Right cardiac atrium (tissue), 5 donors: ENCODE measurements around the gene RNF213. TPM values are rescaled to one million over a fixed set of nuclear protein-coding genes. Genes with fewer than 3 reads are reported as not detected.

Experiments
- ATAC-seq, 2 donors: fragments of 200-7000 bp; cut with Tn5 transposase; one replicate each; pipeline versions ENCODE4 v1.8.0 to v1.9.1; 2020; ENCODE audit warnings: moderate library complexity in 2 of 2, mild to moderate bottlenecking in 1 of 2
- DNase-seq, 3 donors: peaks; one replicate each; pipeline ENCODE4 v3.0.0-alpha.2; 2020
- H3K27ac ChIP-seq: one replicate; pipeline ENCODE4 v1.5.1; 2013; ENCODE audit warnings: mild to moderate bottlenecking, low read length, control low read depth, moderate library complexity
- H3K27me3 ChIP-seq: one replicate; pipeline ENCODE4 v1.6.1; 2013; ENCODE audit not compliant: control insufficient read depth, insufficient read depth
- H3K4me1 ChIP-seq: one replicate; pipeline ENCODE4 v1.6.1; 2013; ENCODE audit warnings: low read length; ENCODE audit not compliant: control insufficient read depth, insufficient read depth
- H3K4me3 ChIP-seq: one replicate; pipeline ENCODE4 v1.5.1; 2013; ENCODE audit warnings: low read length, control low read depth
- H3K9me3 ChIP-seq: one replicate; pipeline ENCODE4 v1.6.1; 2013; ENCODE audit warnings: low read length; ENCODE audit not compliant: control insufficient read depth
- WGBS: extraction: QIAGEN DNeasy Blood & Tissue Kit; methylation state at CpG from one replicate; pipeline ENCODE4 v1.1.7; 2013; 5-methylcytosine and 5-hydroxymethylcytosine counted together
- intact Hi-C, 4 donors: fragments of 100-400 bp; cut with DNase I; formaldehyde crosslinking; loops; one replicate each; pipeline versions ENCODE4 v1.11.0 to v1.14.0; 2022 to 2023
- polyA plus RNA-seq: library from polyadenylated mRNA; stranded (reverse); fragments of 200-250 nt; gene quantifications from one replicate; pipeline ENCODE4 v1.2.3, GENCODE V29; 2013
- total RNA-seq, 4 donors: library from RNA; stranded (reverse); fragmentation: NEBNext Ultra II Directional; extraction: Animal tissue kit (Norgen Biotek cat#: 25700); gene quantifications; one replicate each; pipeline ENCODE4 v1.2.1, GENCODE V29; 2021
- donor health status: healthy with polysubstance abuse.
- donor health status: DM: no; HTN: yes; CAD: no.
- donor health status: DM: no; HTN: no; CAD: no.
- donor health status: DM: no; HTN: yes; CAD: no; lungs with severe emphysema.
- donor health status: DM: yes; HTN: yes; CAD: no.

The RNF213 gene
- total and polyA plus RNA-seq, 5 donors, result 28.7 to 49.7 (median 43.0) TPM

DNA sequence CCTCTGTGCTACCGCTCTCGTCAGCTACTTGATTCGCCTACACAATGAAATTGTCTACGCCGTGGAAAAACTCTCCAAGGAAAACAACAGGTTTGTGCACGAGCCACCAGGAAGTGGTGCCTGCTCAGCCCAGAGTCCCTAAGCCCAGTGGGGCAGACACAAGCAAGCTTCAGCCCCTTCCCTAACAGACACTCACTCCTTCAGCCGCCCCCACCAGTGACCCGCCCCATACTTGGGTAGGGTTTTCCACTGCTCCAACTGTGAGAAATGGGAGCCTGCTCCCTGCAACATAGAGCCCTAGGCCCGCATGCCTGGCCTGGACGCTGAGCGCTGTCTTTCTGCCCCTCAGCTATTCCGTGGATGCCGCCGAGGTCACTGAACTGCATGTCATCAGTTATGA is 125.7 kb downstream of the RNF213 start:
- no peaks in the 10 kb centered on the region for H3K4me1 ChIP-seq
- 90% methylated on average over 14 of the region's 14 CpGs for WGBS
- ATAC-seq, result no peak
- DNase-seq, result no peak
- no peak overlapping the region for H3K4me3 ChIP-seq
- intact Hi-C loops, result no loop called here
- no peak overlapping the region for H3K27ac ChIP-seq
- H3K27me3 ChIP-seq, result no peaks in the 10 kb centered on the region
- H3K9me3 ChIP-seq, result no peaks in the 10 kb centered on the region

DNA sequence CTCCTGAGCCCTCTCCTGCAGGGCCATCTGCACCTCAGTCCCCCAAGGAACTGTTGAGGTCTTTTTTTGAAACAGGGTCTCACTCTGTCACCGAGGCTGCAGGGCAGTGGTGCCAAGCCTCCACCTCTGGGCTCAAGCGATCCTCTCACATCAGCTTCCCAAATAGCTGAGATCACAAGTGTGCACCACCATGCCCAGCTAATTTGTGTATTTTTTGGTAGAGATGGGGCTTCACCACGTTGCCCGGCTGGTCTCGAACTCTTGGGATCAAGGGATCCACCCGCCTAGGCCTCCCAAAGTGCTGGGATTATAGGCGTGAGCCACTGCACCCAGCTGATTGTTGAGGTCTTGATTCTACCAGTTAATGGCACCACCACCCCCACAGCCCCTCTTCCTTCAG is 126.4 kb downstream of the RNF213 start:
- H3K4me3 ChIP-seq, result no peak overlapping the region
- 94% methylated on average over 7 of the region's 7 CpGs for WGBS
- H3K9me3 ChIP-seq, result no peaks in the 10 kb centered on the region
- no peaks in the 10 kb centered on the region for H3K4me1 ChIP-seq
- H3K27ac ChIP-seq, result no peak overlapping the region
- no peaks in the 10 kb centered on the region for H3K27me3 ChIP-seq
- no peak for ATAC-seq
- intact Hi-C loops, result no loop called here
- no peak for DNase-seq

DNA sequence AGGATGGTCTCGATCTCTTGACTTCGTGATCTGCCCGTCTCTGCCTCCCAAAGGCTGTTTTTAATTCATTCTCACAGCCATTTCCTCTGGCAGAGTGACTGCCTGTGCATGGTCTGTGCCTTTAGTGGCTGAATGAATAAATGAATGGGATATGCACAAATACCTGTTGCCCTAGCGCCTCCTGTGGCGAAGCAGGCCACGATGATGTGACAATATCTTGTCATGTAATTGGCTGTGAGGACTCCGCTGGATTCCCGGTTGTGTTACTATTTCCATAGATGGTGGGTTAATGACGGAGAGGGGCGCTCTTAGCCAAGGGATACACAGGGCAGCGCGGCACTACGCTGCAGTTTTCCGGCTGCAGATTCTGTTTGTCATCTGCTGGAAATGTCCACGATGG is 127.5 kb downstream of the RNF213 start:
- Histone ChIP-seq H3K9me3 (no peaks in the 10 kb centered on the region), H3K4me3 (no peak overlapping the region), H3K4me1 (no peaks in the 10 kb centered on the region), H3K27me3 (no peaks in the 10 kb centered on the region), H3K27ac (no peak overlapping the region)
- WGBS, result 95% methylated on average over 15 of the region's 15 CpGs
- intact Hi-C loops, result no loop called here
- no peak for DNase-seq
- no peak for ATAC-seq

DNA sequence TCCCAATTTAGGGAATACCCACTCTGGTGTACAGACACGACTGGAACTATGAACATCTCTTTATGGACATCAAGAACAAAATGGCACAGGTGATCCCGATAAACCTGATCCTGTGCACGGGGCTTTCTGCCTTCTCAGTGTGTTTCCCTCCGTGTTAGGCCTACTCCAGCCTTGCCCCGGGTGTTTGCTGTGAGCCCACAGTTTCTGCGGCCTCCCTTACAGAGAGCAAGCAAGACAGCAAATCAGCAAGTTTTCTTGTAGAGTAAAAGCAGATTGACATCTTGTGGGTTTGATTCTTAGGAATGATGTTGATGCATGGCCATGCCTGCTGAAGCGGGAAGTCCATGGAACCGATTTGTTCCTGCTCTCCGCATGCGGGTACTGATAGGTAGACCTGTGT is 127.9 kb downstream of the RNF213 start:
- DNase-seq (no peak), ATAC-seq (no peak)
- Histone ChIP-seq H3K27me3 (no peaks in the 10 kb centered on the region), H3K9me3 (no peaks in the 10 kb centered on the region), H3K4me1 (no peaks in the 10 kb centered on the region), H3K4me3 (no peak overlapping the region), H3K27ac (no peak overlapping the region)
- intact Hi-C loops, result no loop called here
- 96% methylated on average over 10 of the region's 10 CpGs for WGBS

DNA sequence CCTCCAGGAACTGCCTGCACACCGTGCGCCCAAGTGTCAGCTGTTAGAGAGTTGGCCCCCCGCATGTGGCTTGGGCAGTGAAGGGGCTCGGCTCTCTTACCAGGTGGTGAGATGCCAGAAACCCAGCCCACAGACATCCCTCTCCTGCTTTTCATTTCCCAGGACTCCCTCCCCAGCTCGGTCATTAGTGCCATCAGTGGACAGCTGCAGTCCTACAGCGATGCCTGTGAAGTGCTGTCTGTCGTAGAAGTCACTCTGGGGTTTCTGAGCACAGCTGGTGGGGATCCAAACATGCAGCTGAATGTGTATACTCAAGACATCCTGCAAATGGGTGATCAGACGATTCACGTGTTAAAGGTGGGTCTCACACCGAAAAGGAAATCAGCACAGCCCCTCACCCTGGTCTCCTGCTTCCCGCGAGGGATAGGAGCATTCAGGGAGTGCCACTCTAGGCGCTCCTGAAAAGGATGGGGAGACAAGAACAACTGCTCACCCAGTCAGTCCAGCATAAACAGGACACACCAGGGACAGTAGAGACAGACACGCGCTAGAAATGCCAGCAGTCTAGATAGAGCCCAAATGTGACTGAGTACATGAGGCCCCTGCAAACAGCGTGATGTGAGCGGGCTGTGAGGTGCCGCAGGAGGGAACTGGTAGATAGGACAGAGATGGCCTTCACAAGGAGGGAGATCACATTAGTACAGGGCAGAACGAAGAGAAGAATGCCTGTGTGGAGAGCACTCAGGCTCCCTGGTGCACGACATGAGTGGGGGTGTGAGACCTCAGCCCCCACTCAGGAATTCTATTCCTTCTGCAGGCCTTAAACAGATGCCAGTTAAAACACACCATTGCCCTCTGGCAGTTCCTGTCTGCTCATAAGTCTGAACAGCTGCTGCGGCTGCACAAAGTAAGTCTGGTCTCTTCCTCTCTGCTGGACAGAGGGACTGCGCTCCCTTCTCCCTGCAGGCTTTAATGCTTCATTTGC is 128.7 kb downstream of the RNF213 start:
- intact Hi-C loops, result no loop called here
- no peaks in the 10 kb centered on the region for H3K9me3 ChIP-seq
- DNase-seq (no peak), ATAC-seq (no peak)
- no peaks in the 10 kb centered on the region for H3K4me1 ChIP-seq
- 91% methylated on average over 22 of the region's 22 CpGs for WGBS
- H3K27me3 ChIP-seq, result no peaks in the 10 kb centered on the region
- no peak overlapping the region for H3K27ac ChIP-seq
- H3K4me3 ChIP-seq, result no peak overlapping the region

DNA sequence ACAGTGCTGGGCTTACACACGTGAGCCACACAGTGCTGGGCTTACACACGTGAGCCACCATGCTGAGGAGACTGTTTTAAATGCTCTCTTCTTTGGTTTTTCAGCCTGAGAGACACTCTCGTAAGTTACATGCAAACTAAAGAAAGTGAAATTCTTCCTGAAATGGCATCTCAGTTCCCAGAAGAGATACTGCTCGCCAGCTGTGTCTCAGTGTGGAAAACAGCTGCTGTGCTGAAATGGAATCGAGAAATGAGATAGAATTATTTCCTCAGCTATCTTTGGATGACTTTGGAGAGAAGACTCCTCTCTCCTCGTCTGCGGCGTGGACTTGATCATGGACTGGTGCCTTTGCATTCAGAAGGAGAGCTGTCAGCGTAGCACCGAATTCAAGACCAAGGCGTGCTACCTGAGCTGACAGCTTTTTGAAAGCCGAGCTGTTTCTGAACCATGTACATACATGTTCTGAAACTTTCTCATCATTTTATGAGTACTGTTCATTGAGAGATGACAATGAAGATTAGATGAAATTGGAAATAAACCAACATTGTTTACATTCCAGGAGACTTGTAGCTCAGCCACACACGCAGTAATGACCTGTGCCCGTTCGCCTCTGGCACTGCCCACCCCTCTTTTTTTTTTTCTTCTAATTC is 132.7 kb downstream of the RNF213 start:
- 69% methylated on average over 15 of the region's 15 CpGs for WGBS
- intact Hi-C loops, result no loop called here
- DNase-seq (no peak), ATAC-seq (no peak)
- Histone ChIP-seq H3K27ac (no peak overlapping the region), H3K27me3 (no peaks in the 10 kb centered on the region), H3K4me3 (no peak overlapping the region), H3K9me3 (no peaks in the 10 kb centered on the region), H3K4me1 (peaks cover 3% of the 10 kb centered on the region)

DNA sequence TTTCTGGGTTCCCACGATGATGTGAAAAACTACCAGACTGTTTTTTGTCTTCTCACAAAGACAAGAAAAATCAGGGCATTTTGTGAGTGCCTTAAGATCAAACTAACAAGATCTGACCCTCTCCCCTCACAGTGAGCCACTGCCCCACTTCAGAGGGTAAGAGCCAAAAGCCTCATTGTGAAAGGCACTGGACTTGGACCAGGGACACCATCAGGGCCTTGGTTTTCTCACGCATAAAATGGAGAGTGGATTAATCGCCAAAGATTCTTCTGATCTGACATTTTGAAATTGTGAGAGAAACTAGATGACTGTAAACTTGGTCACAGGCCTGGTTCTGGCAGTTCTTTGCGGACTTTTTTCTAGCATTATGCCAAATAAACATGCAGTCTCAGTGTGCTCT is 133.3 kb downstream of the RNF213 start:
- H3K9me3 ChIP-seq, result no peaks in the 10 kb centered on the region
- H3K27ac ChIP-seq, result no peak overlapping the region
- 75% methylated on average over 4 of the region's 4 CpGs for WGBS
- DNase-seq, result no peak
- H3K27me3 ChIP-seq, result no peaks in the 10 kb centered on the region
- H3K4me3 ChIP-seq, result no peak overlapping the region
- intact Hi-C loops, result no loop called here
- ATAC-seq, result peak; percentile 42 to 44
- H3K4me1 ChIP-seq, result peaks cover 3% of the 10 kb centered on the region

DNA sequence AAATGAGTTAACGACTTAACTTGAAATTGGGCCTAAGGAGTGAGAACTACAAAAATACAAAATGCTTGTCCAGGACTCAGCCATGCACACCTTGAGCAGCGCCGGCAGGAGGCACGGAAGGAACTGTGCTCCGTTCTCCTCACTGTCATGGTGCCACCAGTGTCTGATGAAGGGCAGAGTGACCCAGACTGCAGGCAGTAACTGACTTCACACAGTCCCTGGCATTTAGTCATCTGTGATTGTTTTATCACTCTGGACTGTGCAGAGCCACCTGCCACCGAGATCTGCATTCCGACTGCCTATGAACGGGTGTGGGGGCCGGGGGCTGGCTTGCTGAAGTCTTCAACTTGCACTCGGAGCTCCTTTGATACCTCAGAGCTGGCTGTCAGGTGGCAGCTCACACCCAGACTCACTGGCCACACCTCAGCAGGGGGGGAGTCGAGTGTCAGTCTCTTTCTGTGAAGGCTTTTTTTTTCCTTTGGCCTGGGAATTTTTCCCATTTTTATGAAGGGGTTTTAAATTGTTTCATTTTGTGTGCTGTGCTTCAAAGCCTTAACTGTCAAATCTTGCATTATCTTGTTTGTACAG is 134.1 kb downstream of the RNF213 start:
- Histone ChIP-seq H3K27ac (no peak overlapping the region), H3K9me3 (no peaks in the 10 kb centered on the region), H3K4me1 (peaks cover 3% of the 10 kb centered on the region), H3K4me3 (no peak overlapping the region), H3K27me3 (no peaks in the 10 kb centered on the region)
- WGBS, result 64% methylated on average over 11 of the region's 11 CpGs
- ATAC-seq (peak; percentile 70 to 81), DNase-seq (peak in 1 of 3 donors; percentile 46)
- intact Hi-C loops, result no loop called here

DNA sequence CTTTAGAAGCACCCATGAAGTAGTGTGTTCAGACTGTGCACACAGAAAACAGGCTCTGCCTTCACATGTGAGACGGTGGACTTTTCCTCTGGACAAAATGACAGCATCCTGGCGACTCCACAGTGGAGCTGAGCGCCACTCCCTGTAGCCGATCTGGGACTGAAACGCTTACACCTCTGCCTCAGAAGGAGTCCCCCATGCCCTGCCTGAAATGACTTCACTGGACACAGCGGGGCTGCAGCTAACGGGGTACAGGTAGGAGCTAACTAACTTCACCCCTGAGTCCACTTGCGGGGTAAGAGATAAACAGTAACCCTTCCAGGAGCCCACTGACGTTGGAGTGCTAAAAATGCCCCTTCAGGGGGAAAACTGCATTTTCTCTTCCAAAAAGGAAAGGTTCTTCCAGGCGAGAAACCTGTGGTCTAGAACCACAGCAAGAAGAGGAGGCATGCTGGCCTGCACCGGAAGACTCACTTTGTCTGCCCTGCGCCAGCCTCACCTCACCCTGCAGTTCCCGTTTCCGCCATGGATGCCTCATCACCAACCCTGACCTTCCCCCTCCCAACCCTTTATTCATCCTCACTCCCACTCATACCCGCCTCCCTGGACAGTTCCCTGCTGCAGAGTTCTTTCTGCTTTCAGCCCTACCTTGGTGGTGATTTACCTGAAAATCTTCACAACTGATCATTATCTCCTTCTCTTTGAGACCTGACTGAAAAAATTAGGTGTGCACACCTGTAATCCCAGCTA is 134.9 kb downstream of the RNF213 start:
- intact Hi-C loops, result no loop called here
- Histone ChIP-seq H3K4me1 (peaks cover 3% of the 10 kb centered on the region), H3K27me3 (no peaks in the 10 kb centered on the region), H3K4me3 (no peak overlapping the region), H3K27ac (no peak overlapping the region), H3K9me3 (no peaks in the 10 kb centered on the region)
- ATAC-seq (peak in 1 of 2 donors; percentile 33), DNase-seq (no peak)
- WGBS, result 82% methylated on average over 15 of the region's 15 CpGs

DNA sequence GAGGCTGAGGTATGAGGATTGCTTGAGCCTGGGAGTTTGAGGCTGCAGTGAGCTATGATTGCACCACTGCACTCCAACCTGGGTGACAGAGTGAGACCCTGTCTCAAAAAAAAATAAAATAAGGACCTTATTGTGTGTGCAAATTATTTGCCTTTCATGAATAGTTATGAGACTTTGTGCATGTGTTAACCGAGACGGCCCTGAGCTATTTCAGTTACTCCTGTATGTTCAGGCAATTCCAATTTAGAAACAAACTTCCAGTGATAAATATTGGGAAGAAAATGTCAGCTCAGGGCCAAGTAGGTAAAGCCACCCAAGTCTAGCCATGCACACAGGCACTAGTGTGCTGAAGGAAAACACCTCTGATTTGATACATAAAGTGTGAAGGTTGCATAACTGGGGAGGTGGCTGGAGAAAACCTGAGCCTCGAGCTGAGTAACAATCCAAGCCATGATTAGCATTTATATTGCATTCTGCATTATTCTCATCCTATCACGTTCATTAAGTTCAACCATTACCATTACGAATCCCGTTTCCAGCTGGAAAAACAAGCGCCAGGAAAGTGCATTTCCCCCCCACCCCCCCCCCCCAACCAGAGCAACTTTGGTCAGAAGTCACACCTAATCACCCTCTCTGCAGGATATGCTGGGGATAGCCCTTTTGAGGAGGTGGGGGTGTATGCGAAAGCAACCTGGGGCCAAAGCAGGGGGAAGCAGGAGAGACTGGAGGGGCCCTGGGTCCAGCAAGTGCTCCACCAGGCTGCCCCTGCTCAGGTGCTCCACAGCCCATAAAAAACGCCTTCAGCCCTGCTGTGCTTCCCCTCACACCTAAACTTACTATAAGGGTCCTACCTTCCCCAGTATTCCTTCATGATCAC is 135.7 kb downstream of the RNF213 start:
- H3K4me1 ChIP-seq, result peaks cover 3% of the 10 kb centered on the region
- DNase-seq, result no peak
- no peak overlapping the region for H3K27ac ChIP-seq
- ATAC-seq, result no peak
- H3K4me3 ChIP-seq, result no peak overlapping the region
- intact Hi-C loops, result no loop called here
- no peaks in the 10 kb centered on the region for H3K27me3 ChIP-seq
- WGBS, result 64% methylated on average over 9 of the region's 9 CpGs
- H3K9me3 ChIP-seq, result no peaks in the 10 kb centered on the region
